Tibial nerve (tissue), 4 donors: ENCODE measurements around the gene E2F6.

ENCODE experiments used
- CTCF ChIP-seq, 5 experiments: fragments of 200-600 bp in 3 of 5; fragments of 450-650 bp in 2 of 5; sonication (generic) in 3 of 5; IDR thresholded peaks; one replicate each; pipeline ENCODE4 v1.5.1; 2016 to 2019; ENCODE audit warnings: antibody characterized with exemption in 5 of 5, mild to moderate bottlenecking in 3 of 5, moderate library complexity in 2 of 5
- EP300 ChIP-seq, 2 donors: sonication (generic); formaldehyde crosslinking; IDR thresholded peaks; one replicate each; pipeline ENCODE4 v1.6.1; 2017; ENCODE audit warnings: antibody characterized with exemption in 2 of 2, mild to moderate bottlenecking in 1 of 2

GRCh38 chr2:11398750-11399437, 67.1 kb downstream of the E2F6 start:
- TF ChIP-seq CTCF (IDR thresholded peaks at IDR 0.05), result no peak
- TF ChIP-seq EP300 (IDR thresholded peaks at IDR 0.05), result no peak
